OCI-LY1 (cell line): Measurements from ENCODE around the gene ALDOA.

Experiments
- CTCF ChIP-seq: fragments of 200-600 bp; sonication (generic), shearing (Covaris generic); IDR thresholded peaks from 2 replicates; pipeline ENCODE4 v1.5.1; 2017; ENCODE audit warnings: mild to moderate bottlenecking, antibody characterized with exemption, low read length, moderate library complexity, mixed read lengths
- EZH2 ChIP-seq: fragments of 200-600 bp; sonication (generic), shearing (Covaris generic); IDR thresholded peaks from 2 replicates; pipeline ENCODE4 v1.8.0; 2017; ENCODE audit warnings: borderline replicate concordance, mixed run types, mild to moderate bottlenecking, antibody characterized with exemption, low read length, moderate library complexity, mixed read lengths

- TF ChIP-seq CTCF, result no peak
- no peak for TF ChIP-seq EZH2
These were observed 49.7 kb downstream of the ALDOA start for GRCh38 chr16:30115238-30115637.
